HG02885 (cell line): Measurements from ENCODE around the gene STK16.
A peak's percentile ranks its signal among the peaks of the same experiment; 100 is the strongest.

ENCODE experiments used
- ATAC-seq: cut with Tn5 transposase; IDR thresholded peaks from one replicate; pipeline ENCODE4 v1.9.1; 2021; ENCODE audit warnings: mild to moderate bottlenecking; ENCODE audit not compliant: unreplicated experiment, poor library complexity

The STK16 gene

GRCh38 chr2:219297766-219298456 lies 52.6 kb downstream of the STK16 start:
- ATAC-seq, result no peak

GRCh38 chr2:219298759-219299371 lies 53.6 kb downstream of the STK16 start:
- peak; percentile 47 for ATAC-seq

DNA sequence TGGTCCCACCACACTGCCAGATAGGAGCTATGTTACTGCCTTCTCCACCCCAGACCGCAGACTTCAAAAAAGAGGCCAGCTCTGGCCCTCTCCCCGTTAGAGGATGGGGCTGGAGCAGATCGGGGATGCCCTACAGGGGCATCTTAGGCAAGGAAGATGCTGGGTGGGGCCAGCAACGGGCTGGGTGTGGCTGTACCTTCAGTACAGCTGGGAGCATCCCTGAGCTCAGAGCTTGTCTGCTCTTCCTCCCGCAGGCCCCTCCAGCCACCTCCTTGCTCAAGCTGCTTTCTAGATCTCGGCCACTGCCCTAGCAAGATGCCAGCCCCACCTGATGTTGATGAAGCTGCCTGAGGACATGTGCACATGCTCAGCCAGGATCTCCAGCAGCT lies 54.1 kb downstream of the STK16 start:
- ATAC-seq, result no peak
